CD4-positive, alpha-beta T cell treated with Interleukin-6 for 4 hours (primary cell): ENCODE measurements around the gene DPP9.
"Not testable (repeated sequence)": the region's sequence is repeated elsewhere in the genome, so short reads cannot be mapped to it uniquely, and the experiment has no call there.

Experiments
- DNase-seq: peaks from one replicate; pipeline ENCODE4 v3.0.0-alpha.2; 2020; ENCODE audit warnings: mixed read lengths

The DPP9 gene

GRCh38 chr19:4684312-4685095 is 39.1 kb downstream of the DPP9 start:
- DNase-seq = no peak

GRCh38 chr19:4682417-4683200 is 41.0 kb downstream of the DPP9 start:
- DNase-seq = no peak

- not testable (repeated sequence) for DNase-seq
Observed at GRCh38 chr19:4680021-4680420, 43.6 kb downstream of the DPP9 start.

GRCh38 chr19:4678881-4679790 is 44.5 kb downstream of the DPP9 start:
- DNase-seq = no peak

- DNase-seq = peak; percentile 23
Observed at GRCh38 chr19:4676955-4677731, 46.5 kb downstream of the DPP9 start.

GRCh38 chr19:4675346-4675745 is 48.3 kb downstream of the DPP9 start:
- DNase-seq = no peak

- DNase-seq = no peak
Observed at GRCh38 chr19:4673726-4674125, 49.9 kb downstream of the DPP9 start.

GRCh38 chr19:4673216-4673615 is 50.4 kb downstream of the DPP9 start:
- DNase-seq = no peak

GRCh38 chr19:4671185-4671851 is 52.3 kb downstream of the DPP9 start:
- DNase-seq = no peak

- peak; percentile 95 for DNase-seq
Observed at GRCh38 chr19:4669723-4670480, 53.7 kb downstream of the DPP9 start, which contains the start of gene MYDGF. Gene MYDGF (minus strand): TSS chr19:4670342. CDS start chr19:4670334, 8 bp downstream.

- DNase-seq = no peak
Observed at GRCh38 chr19:4664642-4665041, 59.0 kb downstream of the DPP9 start.

GRCh38 chr19:4662812-4663211 is 60.8 kb downstream of the DPP9 start:
- DNase-seq = no peak

GRCh38 chr19:4662020-4662695 is 61.5 kb downstream of the DPP9 start:
- no peak for DNase-seq

- no peak for DNase-seq
Observed at GRCh38 chr19:4660993-4661392, 62.6 kb downstream of the DPP9 start.

- peak; percentile 20 for DNase-seq
Observed at GRCh38 chr19:4660181-4660791, 63.4 kb downstream of the DPP9 start.

GRCh38 chr19:4657835-4658234 is 65.8 kb downstream of the DPP9 start:
- DNase-seq = no peak

- DNase-seq = no peak
Observed at GRCh38 chr19:4657262-4657661, 66.4 kb downstream of the DPP9 start.

- no peak for DNase-seq
Observed at GRCh38 chr19:4656102-4656501, 67.5 kb downstream of the DPP9 start.
